OCI-LY1 (cell line): ENCODE data around the gene PRKCB.
"Not testable (repeated sequence)": the region's sequence is repeated elsewhere in the genome, so short reads cannot be mapped to it uniquely, and the experiment has no call there.

Experiments used
- H2AFZ ChIP-seq: fragments of 200-600 bp; sonication (generic), shearing (Covaris generic); 2 replicates; pipeline ENCODE4 v1.6.0; 2014; ENCODE audit warnings: antibody characterized with exemption, mild to moderate bottlenecking, low read length
- H3F3A ChIP-seq: fragments of 200-600 bp; sonication (generic), shearing (Covaris generic); 2 replicates; pipeline ENCODE4 v1.6.0; 2014; ENCODE audit warnings: mild to moderate bottlenecking, antibody characterized with exemption, low read length, moderate library complexity; ENCODE audit not compliant: insufficient read depth
- H3K27ac ChIP-seq: fragments of 200-600 bp; sonication (generic); 2 replicates; pipeline ENCODE4 v1.5.1; 2014; ENCODE audit warnings: low read length, mixed run types, mild to moderate bottlenecking, low read depth; ENCODE audit not compliant: poor library complexity, severe bottlenecking
- H3K27me3 ChIP-seq: fragments of 200-600 bp; sonication (generic); 2 replicates; pipeline ENCODE4 v1.6.0; 2014; ENCODE audit warnings: antibody characterized with exemption, mild to moderate bottlenecking, low read length, moderate library complexity; ENCODE audit not compliant: insufficient read depth
- H3K36me3 ChIP-seq: fragments of 200-600 bp; sonication (generic); 2 replicates; pipeline ENCODE4 v1.6.1; 2014; ENCODE audit warnings: mild to moderate bottlenecking, antibody characterized with exemption, low read length, moderate library complexity, mixed read lengths; ENCODE audit not compliant: insufficient read depth
- H3K4me1 ChIP-seq: fragments of 200-600 bp; sonication (generic); 2 replicates; pipeline ENCODE4 v1.5.1; 2014; ENCODE audit warnings: mild to moderate bottlenecking, low read length, moderate library complexity; ENCODE audit not compliant: insufficient read depth, severe bottlenecking
- H3K4me2 ChIP-seq: fragments of 200-600 bp; sonication (generic), shearing (Covaris generic); 2 replicates; pipeline ENCODE4 v1.6.1; 2014; ENCODE audit warnings: low read length
- H3K4me3 ChIP-seq: fragments of 200-600 bp; sonication (generic); 2 replicates; pipeline ENCODE4 v1.5.1; 2014; ENCODE audit warnings: low read length, low read depth, mild to moderate bottlenecking, mixed read lengths; ENCODE audit not compliant: poor library complexity, severe bottlenecking
- H3K79me2 ChIP-seq: fragments of 200-600 bp; shearing (Covaris generic); 2 replicates; pipeline ENCODE4 v1.6.1; 2016; ENCODE audit warnings: mixed run types, low read length, mixed read lengths; ENCODE audit not compliant: insufficient read depth
- H3K9ac ChIP-seq: fragments of 200-600 bp; sonication (generic), shearing (Covaris generic); 2 replicates; pipeline ENCODE4 v1.6.1; 2014; ENCODE audit warnings: mild to moderate bottlenecking, low read length, mixed read lengths
- H3K9me2 ChIP-seq: fragments of 200-600 bp; sonication (generic), shearing (Covaris generic); 2 replicates; pipeline ENCODE4 v1.6.1; 2014; ENCODE audit warnings: low read depth, mild to moderate bottlenecking, low read length, mixed read lengths
- H3K9me3 ChIP-seq: fragments of 200-600 bp; shearing (Covaris generic); 2 replicates; pipeline ENCODE4 v1.6.1; 2014; ENCODE audit warnings: low read length, mixed read lengths
- H4K20me1 ChIP-seq: fragments of 200-600 bp; sonication (generic), shearing (Covaris generic); 2 replicates; pipeline ENCODE4 v1.6.0; 2016; ENCODE audit warnings: mild to moderate bottlenecking, low read length; ENCODE audit not compliant: insufficient read depth
- CTCF ChIP-seq: fragments of 200-600 bp; sonication (generic), shearing (Covaris generic); IDR thresholded peaks from 2 replicates; pipeline ENCODE4 v1.5.1; 2017; ENCODE audit warnings: mild to moderate bottlenecking, antibody characterized with exemption, low read length, moderate library complexity, mixed read lengths
- EZH2 ChIP-seq: fragments of 200-600 bp; sonication (generic), shearing (Covaris generic); IDR thresholded peaks from 2 replicates; pipeline ENCODE4 v1.8.0; 2017; ENCODE audit warnings: borderline replicate concordance, mixed run types, mild to moderate bottlenecking, antibody characterized with exemption, low read length, moderate library complexity, mixed read lengths

The PRKCB gene

GRCh38 chr16:24151482-24151939 is 315.7 kb downstream of the PRKCB start:
- Histone ChIP-seq H3K4me3 (no peak overlapping the region), H3K9me3 (no peaks in the 10 kb centered on the region), H3K4me2 (no peak overlapping the region), H3K9ac (no peak overlapping the region), H3K9me2 (no peaks in the 10 kb centered on the region), H3F3A (no peaks in the 10 kb centered on the region), H3K36me3 (no peaks in the 10 kb centered on the region), H2AFZ (no peak overlapping the region), H4K20me1 (no peaks in the 10 kb centered on the region), H3K27me3 (no peaks in the 10 kb centered on the region), H3K27ac (no peak overlapping the region), H3K79me2 (no peaks in the 10 kb centered on the region), H3K4me1 (no peaks in the 10 kb centered on the region)
- no peak for TF ChIP-seq CTCF
- no peak for TF ChIP-seq EZH2

- not testable (repeated sequence) for H3K27ac ChIP-seq, H3K9ac ChIP-seq, H3K79me2 ChIP-seq, H3K9me2 ChIP-seq, H3K9me3 ChIP-seq, H3K27me3 ChIP-seq, H3K4me1 ChIP-seq, H2AFZ ChIP-seq, H3K4me2 ChIP-seq, H3K36me3 ChIP-seq, H3K4me3 ChIP-seq, H3F3A ChIP-seq, H4K20me1 ChIP-seq
Measured at GRCh38 chr16:24152048-24152447, 316.3 kb downstream of the PRKCB start.

- Histone ChIP-seq H3K79me2 (no peaks in the 10 kb centered on the region), H3K27ac (no peak overlapping the region), H3K9me2 (no peaks in the 10 kb centered on the region), H2AFZ (no peak overlapping the region), H3K9ac (no peak overlapping the region), H3K9me3 (no peaks in the 10 kb centered on the region), H3K4me2 (no peak overlapping the region), H3K36me3 (no peaks in the 10 kb centered on the region), H3F3A (no peaks in the 10 kb centered on the region), H3K4me1 (no peaks in the 10 kb centered on the region), H3K4me3 (no peak overlapping the region), H3K27me3 (no peaks in the 10 kb centered on the region), H4K20me1 (no peaks in the 10 kb centered on the region)
- no peak for TF ChIP-seq EZH2
- no peak for TF ChIP-seq CTCF
Measured at GRCh38 chr16:24152826-24153225, 317.0 kb downstream of the PRKCB start.

GRCh38 chr16:24156777-24157176 is 321.0 kb downstream of the PRKCB start:
- no peaks in the 10 kb centered on the region for H3K36me3 ChIP-seq
- TF ChIP-seq EZH2 = no peak
- TF ChIP-seq CTCF = no peak
- H3K27me3 ChIP-seq = no peaks in the 10 kb centered on the region
- no peaks in the 10 kb centered on the region for H3K4me1 ChIP-seq
- H2AFZ ChIP-seq = no peak overlapping the region
- H3K9ac ChIP-seq = no peak overlapping the region
- no peak overlapping the region for H3K27ac ChIP-seq
- no peaks in the 10 kb centered on the region for H3F3A ChIP-seq
- H3K4me2 ChIP-seq = no peak overlapping the region
- H3K9me2 ChIP-seq = no peaks in the 10 kb centered on the region
- H3K79me2 ChIP-seq = no peaks in the 10 kb centered on the region
- no peaks in the 10 kb centered on the region for H4K20me1 ChIP-seq
- H3K4me3 ChIP-seq = no peak overlapping the region
- no peaks in the 10 kb centered on the region for H3K9me3 ChIP-seq
